DOHH2 (cell line): Measurements from ENCODE around the gene LRRFIP2.

Source experiments
- H3F3A ChIP-seq: fragments of 200-600 bp; sonication (generic), shearing (Covaris generic); 2 replicates; pipeline ENCODE4 v1.6.0; 2016; ENCODE audit warnings: antibody characterized with exemption, mild to moderate bottlenecking; ENCODE audit not compliant: control insufficient read depth, insufficient read depth
- H3K27ac ChIP-seq: fragments of 200-600 bp; sonication (generic); 2 replicates; pipeline ENCODE4 v1.5.1; 2014; ENCODE audit warnings: low read depth, mild to moderate bottlenecking, low read length, moderate library complexity
- H3K27me3 ChIP-seq: fragments of 200-600 bp; sonication (generic); 2 replicates; pipeline ENCODE4 v1.6.1; 2014; ENCODE audit warnings: mild to moderate bottlenecking, low read length, mixed read lengths; ENCODE audit not compliant: control insufficient read depth
- H3K36me3 ChIP-seq: fragments of 200-600 bp; sonication (generic); 2 replicates; pipeline ENCODE4 v1.6.1; 2014; ENCODE audit warnings: mild to moderate bottlenecking, low read length, moderate library complexity, mixed read lengths; ENCODE audit not compliant: control insufficient read depth
- H3K4me1 ChIP-seq: fragments of 200-600 bp; sonication (generic); 2 replicates; pipeline ENCODE4 v1.6.1; 2014; ENCODE audit warnings: mild to moderate bottlenecking, low read length, mixed read lengths; ENCODE audit not compliant: control insufficient read depth
- H3K4me2 ChIP-seq: fragments of 200-600 bp; sonication (generic); 2 replicates; pipeline ENCODE4 v1.6.0; 2014; ENCODE audit warnings: mild to moderate bottlenecking, low read length, moderate library complexity
- H3K4me3 ChIP-seq: fragments of 200-600 bp; sonication (generic); 2 replicates; pipeline ENCODE4 v1.5.1; 2014; ENCODE audit warnings: mild to moderate bottlenecking, low read length, mixed read lengths
- H3K79me2 ChIP-seq: fragments of 200-600 bp; sonication (generic); 2 replicates; pipeline ENCODE4 v1.6.1; 2014; ENCODE audit warnings: mild to moderate bottlenecking, low read length, mixed read lengths; ENCODE audit not compliant: control insufficient read depth
- H3K9me2 ChIP-seq: fragments of 200-600 bp; sonication (generic); replicated peaks from 2 replicates; pipeline ENCODE4 v1.6.1; 2014; ENCODE audit warnings: mild to moderate bottlenecking, low read length, mixed read lengths; ENCODE audit not compliant: control insufficient read depth
- H3K9me3 ChIP-seq: fragments of 200-600 bp; sonication (generic); 2 replicates; pipeline ENCODE4 v1.6.1; 2014; ENCODE audit warnings: antibody characterized with exemption, low read length, mixed read lengths; ENCODE audit not compliant: control insufficient read depth, insufficient read depth
- H4K20me1 ChIP-seq: fragments of 200-600 bp; sonication (generic); 2 replicates; pipeline ENCODE4 v1.6.0; 2014; ENCODE audit warnings: low read depth, mild to moderate bottlenecking, antibody characterized with exemption, low read length, moderate library complexity; ENCODE audit not compliant: control insufficient read depth, insufficient read depth
- EZH2phosphoT487 ChIP-seq: fragments of 200-600 bp; sonication (generic); IDR thresholded peaks from 2 replicates; pipeline ENCODE4 v1.6.1; 2017; ENCODE audit warnings: borderline replicate concordance, mild to moderate bottlenecking, antibody characterized with exemption, low read length, moderate library complexity, mixed read lengths
- TF ChIP-seq, protein P1 (sequence below): fragments of 200-600 bp; sonication (generic); IDR thresholded peaks from one replicate; pipeline ENCODE4 v1.5.1; 2014; ENCODE audit warnings: antibody characterized with exemption, mild to moderate bottlenecking, low read depth, low read length; ENCODE audit not compliant: poor library complexity, severe bottlenecking

The LRRFIP2 gene

DNA sequence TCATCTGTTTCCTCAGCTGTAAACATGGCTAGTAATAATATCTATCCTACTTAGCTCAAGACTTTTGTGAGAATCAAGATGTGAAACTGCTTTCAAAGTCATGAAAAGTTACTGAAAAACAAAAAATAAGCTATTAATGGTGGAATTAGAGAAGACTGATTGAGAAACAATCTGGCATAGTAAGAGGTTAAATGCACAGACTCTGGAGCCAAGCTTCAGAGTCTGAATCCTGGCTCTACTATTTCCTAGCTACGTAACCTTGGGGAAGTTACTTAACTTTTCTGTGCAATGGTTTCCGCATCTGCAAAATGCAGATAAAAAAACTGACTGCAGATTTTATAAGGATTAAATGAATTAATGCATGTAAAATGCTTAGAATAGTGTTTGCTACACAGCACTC lies 28.8 kb downstream of the LRRFIP2 start:
- Histone ChIP-seq H3K9me2 (no peaks in the 10 kb centered on the region), H3K27me3 (no peaks in the 10 kb centered on the region), H3K36me3 (peaks cover 27% of the 10 kb centered on the region), H3K9me3 (no peaks in the 10 kb centered on the region), H3K4me1 (peaks cover 8% of the 10 kb centered on the region), H4K20me1 (no peaks in the 10 kb centered on the region), H3F3A (no peaks in the 10 kb centered on the region), H3K4me2 (no peak overlapping the region), H3K27ac (no peak overlapping the region), H3K4me3 (no peak overlapping the region), H3K79me2 (no peaks in the 10 kb centered on the region)
- TF ChIP-seq EZH2phosphoT487 = no peak
- TF ChIP-seq, protein P1, sequence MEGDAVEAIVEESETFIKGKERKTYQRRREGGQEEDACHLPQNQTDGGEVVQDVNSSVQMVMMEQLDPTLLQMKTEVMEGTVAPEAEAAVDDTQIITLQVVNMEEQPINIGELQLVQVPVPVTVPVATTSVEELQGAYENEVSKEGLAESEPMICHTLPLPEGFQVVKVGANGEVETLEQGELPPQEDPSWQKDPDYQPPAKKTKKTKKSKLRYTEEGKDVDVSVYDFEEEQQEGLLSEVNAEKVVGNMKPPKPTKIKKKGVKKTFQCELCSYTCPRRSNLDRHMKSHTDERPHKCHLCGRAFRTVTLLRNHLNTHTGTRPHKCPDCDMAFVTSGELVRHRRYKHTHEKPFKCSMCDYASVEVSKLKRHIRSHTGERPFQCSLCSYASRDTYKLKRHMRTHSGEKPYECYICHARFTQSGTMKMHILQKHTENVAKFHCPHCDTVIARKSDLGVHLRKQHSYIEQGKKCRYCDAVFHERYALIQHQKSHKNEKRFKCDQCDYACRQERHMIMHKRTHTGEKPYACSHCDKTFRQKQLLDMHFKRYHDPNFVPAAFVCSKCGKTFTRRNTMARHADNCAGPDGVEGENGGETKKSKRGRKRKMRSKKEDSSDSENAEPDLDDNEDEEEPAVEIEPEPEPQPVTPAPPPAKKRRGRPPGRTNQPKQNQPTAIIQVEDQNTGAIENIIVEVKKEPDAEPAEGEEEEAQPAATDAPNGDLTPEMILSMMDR = no peak

DNA sequence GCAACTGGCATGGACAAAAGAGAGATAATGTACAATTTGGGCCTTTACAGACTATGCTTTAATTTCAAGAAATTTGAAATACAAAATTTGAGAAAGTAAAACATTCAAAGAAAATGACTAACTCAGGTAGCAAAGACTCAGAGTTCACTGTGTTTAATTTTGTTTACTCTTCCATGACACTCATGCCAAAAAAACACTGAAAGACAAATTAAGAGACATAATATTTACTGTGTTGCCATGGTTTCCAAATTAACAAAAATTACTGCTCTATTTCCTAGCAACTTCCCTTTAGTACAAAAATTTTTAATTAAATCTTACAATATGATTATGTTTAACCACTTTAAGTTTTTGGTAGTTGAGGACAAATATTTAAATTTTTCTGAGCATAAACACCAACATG lies 29.6 kb downstream of the LRRFIP2 start:
- Histone ChIP-seq H3K27me3 (no peaks in the 10 kb centered on the region), H3K4me2 (no peak overlapping the region), H3K4me3 (no peak overlapping the region), H3K36me3 (peaks cover 27% of the 10 kb centered on the region), H3K4me1 (peaks cover 8% of the 10 kb centered on the region), H4K20me1 (no peaks in the 10 kb centered on the region), H3F3A (no peaks in the 10 kb centered on the region), H3K9me3 (no peaks in the 10 kb centered on the region), H3K27ac (no peak overlapping the region), H3K79me2 (no peaks in the 10 kb centered on the region), H3K9me2 (no peaks in the 10 kb centered on the region)
- TF ChIP-seq EZH2phosphoT487 = no peak
- TF ChIP-seq, protein P1 = no peak

DNA sequence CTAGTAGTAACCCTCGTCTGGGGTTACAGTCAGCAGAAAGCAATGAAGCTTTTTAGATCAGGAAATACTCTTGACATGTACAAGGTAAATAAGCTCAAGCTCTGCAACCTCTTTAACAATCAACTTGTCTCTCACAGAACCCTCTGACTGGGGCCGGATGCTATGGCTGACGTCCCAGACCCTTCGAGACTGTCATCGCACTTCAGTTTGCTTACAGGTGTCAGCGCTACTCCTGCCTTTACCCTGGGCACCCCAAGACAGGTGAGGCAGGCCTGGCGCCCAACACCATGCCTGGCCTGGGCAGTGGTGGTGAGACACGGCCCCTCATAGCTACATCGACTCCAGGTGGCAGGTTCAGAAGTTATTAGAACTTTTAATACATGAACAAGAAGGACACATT lies 30.6 kb downstream of the LRRFIP2 start:
- Histone ChIP-seq H3K79me2 (no peaks in the 10 kb centered on the region), H3F3A (no peaks in the 10 kb centered on the region), H3K9me2 (no peaks in the 10 kb centered on the region), H3K4me3 (no peak overlapping the region), H3K4me1 (peaks cover 8% of the 10 kb centered on the region), H3K9me3 (no peaks in the 10 kb centered on the region), H3K27ac (no peak overlapping the region), H3K36me3 (peaks cover 27% of the 10 kb centered on the region), H3K4me2 (no peak overlapping the region), H4K20me1 (no peaks in the 10 kb centered on the region), H3K27me3 (no peaks in the 10 kb centered on the region)
- TF ChIP-seq, protein P1 = no peak
- TF ChIP-seq EZH2phosphoT487 = no peak

- Histone ChIP-seq H3K27ac (no peak overlapping the region), H3K4me1 (no peaks in the 10 kb centered on the region), H3K4me3 (no peak overlapping the region), H4K20me1 (no peaks in the 10 kb centered on the region), H3K79me2 (no peaks in the 10 kb centered on the region), H3K9me2 (no peaks in the 10 kb centered on the region), H3K9me3 (no peaks in the 10 kb centered on the region), H3K36me3 (peaks cover 11% of the 10 kb centered on the region), H3F3A (no peaks in the 10 kb centered on the region), H3K27me3 (no peaks in the 10 kb centered on the region), H3K4me2 (no peak overlapping the region)
- TF ChIP-seq, protein P1 = no peak
- no peak for TF ChIP-seq EZH2phosphoT487
Measured at GRCh38 chr3:37141676-37142075, 32.7 kb downstream of the LRRFIP2 start.
